Hepatocyte (in vitro differentiated cells): Measurements from ENCODE around the gene OBSL1. TPM values are rescaled to one million over a fixed set of nuclear protein-coding genes. Genes with fewer than 3 reads are reported as not detected.
A peak's percentile ranks its signal among the peaks of the same experiment; 100 is the strongest.

Source experiments
- DNase-seq: peaks from one replicate; pipeline ENCODE4 v3.0.0-alpha.2; 2016; ENCODE audit warnings: low spot score
- H2AFZ ChIP-seq: fragments of 200-600 bp; sonication (generic); 2 replicates; pipeline ENCODE4 v1.6.0; 2016; ENCODE audit warnings: antibody characterized with exemption, mild to moderate bottlenecking
- H3K27ac ChIP-seq: fragments of 200-600 bp; sonication (generic); 2 replicates; pipeline ENCODE4 v1.5.1; 2016; ENCODE audit warnings: mild to moderate bottlenecking
- H3K27me3 ChIP-seq: fragments of 200-600 bp; sonication (generic); 2 replicates; pipeline ENCODE4 v1.6.1; 2016
- H3K36me3 ChIP-seq: fragments of 200-600 bp; sonication (generic); replicated peaks from 2 replicates; pipeline ENCODE4 v1.5.1; 2016; ENCODE audit warnings: low read depth; ENCODE audit not compliant: insufficient read depth
- H3K4me1 ChIP-seq: fragments of 200-600 bp; sonication (generic); 2 replicates; pipeline ENCODE4 v1.5.1; 2016; ENCODE audit warnings: mild to moderate bottlenecking, moderate library complexity; ENCODE audit not compliant: insufficient read depth
- H3K4me2 ChIP-seq: fragments of 200-600 bp; sonication (generic); 2 replicates; pipeline ENCODE4 v1.6.0; 2016
- H3K4me3 ChIP-seq: fragments of 200-600 bp; sonication (generic); 2 replicates; pipeline ENCODE4 v1.5.1; 2016; ENCODE audit warnings: mild to moderate bottlenecking
- H3K79me2 ChIP-seq: fragments of 200-600 bp; sonication (generic); 2 replicates; pipeline ENCODE4 v1.6.0; 2017; ENCODE audit warnings: mild to moderate bottlenecking
- H3K9me2 ChIP-seq: fragments of 200-600 bp; sonication (generic); replicated peaks from 2 replicates; pipeline ENCODE4 v1.6.0; 2017; ENCODE audit warnings: mild to moderate bottlenecking; ENCODE audit not compliant: insufficient read depth
- H3K9me3 ChIP-seq: fragments of 200-600 bp; sonication (generic); 2 replicates; pipeline ENCODE4 v1.5.1; 2016; ENCODE audit warnings: low read depth, mild to moderate bottlenecking
- H4K20me1 ChIP-seq: fragments of 200-600 bp; sonication (generic); 2 replicates; pipeline ENCODE4 v1.6.0; 2016; ENCODE audit warnings: mild to moderate bottlenecking; ENCODE audit not compliant: insufficient read depth, poor library complexity, severe bottlenecking
- EZH2 ChIP-seq: fragments of 200-600 bp; sonication (generic); IDR thresholded peaks from 2 replicates; pipeline ENCODE4 v1.6.1; 2016; ENCODE audit warnings: antibody characterized with exemption, mild to moderate bottlenecking, borderline replicate concordance
- EZH2phosphoT487 ChIP-seq: fragments of 200-600 bp; sonication (generic); IDR thresholded peaks from one replicate; pipeline ENCODE4 v1.6.1; 2018; ENCODE audit warnings: antibody characterized with exemption, mild to moderate bottlenecking, low read depth, moderate library complexity; ENCODE audit not compliant: unreplicated experiment, severe bottlenecking
- WGBS: methylation state at CpG from one replicate; pipeline ENCODE4 v1.1.6; 2016; ENCODE audit warnings: low lambda C conversion rate; ENCODE audit errors: missing lambda C conversion rate; 5-methylcytosine and 5-hydroxymethylcytosine counted together
- polyA plus RNA-seq: library from polyadenylated mRNA; unstranded; fragments of >200 nt; fragmentation: Nextera tagmentation; extraction: Ambion mirVana; gene quantifications from 2 replicates; pipeline ENCODE4 v1.2.1, GENCODE V29; 2016
- total RNA-seq: library from RNA; depleted of rRNA; stranded (reverse); fragments of >200 nt; gene quantifications from 2 replicates; pipeline ENCODE4 v1.2.3, GENCODE V29; 2014
- TF ChIP-seq, protein P1 (sequence below): fragments of 200-600 bp; sonication (generic); IDR thresholded peaks from 2 replicates; pipeline ENCODE4 v1.5.1; 2016; ENCODE audit warnings: antibody characterized with exemption, mild to moderate bottlenecking; ENCODE audit not compliant: poor library complexity

The OBSL1 gene
- total and polyA plus RNA-seq, 2 experiments from 2014 or later, result 61.0 to 84.6 TPM

DNA sequence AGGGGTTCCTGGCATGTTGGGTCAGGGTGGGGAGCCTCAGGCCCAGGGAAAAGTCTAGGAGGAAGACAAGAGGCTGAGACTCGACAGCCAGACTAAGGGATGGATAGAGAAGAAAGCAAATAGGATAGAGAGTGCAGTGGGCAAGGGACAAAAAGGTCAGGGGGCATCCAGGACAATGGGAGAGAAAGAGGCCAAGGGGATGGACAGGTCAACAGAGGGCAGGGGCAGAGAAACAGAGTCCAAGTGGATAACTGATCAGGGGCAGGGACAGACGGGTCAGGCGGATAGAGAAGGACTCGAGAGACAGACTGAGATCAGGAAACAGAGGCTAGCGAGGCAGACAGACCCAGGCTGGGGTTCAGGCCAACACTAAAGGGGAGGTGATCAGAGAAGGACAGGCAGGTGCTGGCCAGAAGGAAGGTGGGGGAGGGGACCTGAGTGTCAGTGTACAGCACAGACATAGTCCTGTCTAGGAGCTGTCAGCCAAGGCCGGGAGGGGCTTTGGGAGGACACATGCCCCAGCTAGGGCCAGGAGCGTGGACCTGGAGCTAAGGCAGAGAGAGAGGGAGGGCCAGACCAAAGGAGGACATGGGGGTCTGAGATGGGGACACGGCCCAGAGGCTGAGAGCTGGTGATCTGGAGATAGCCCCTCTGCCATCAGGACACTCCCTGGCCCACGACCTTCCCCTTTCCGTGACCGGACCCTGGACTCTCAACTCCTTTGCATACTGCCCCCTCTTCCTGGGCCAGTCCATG, 44.8 kb downstream of the OBSL1 start:
- Histone ChIP-seq H3K4me1 (peaks cover 20% of the 10 kb centered on the region), H3K36me3 (no peaks in the 10 kb centered on the region), H2AFZ (no peak overlapping the region), H3K9me2 (no peaks in the 10 kb centered on the region), H3K27me3 (peaks cover 66% of the 10 kb centered on the region), H3K4me3 (no peak overlapping the region), H4K20me1 (no peaks in the 10 kb centered on the region), H3K9me3 (no peaks in the 10 kb centered on the region), H3K27ac (no peak overlapping the region), H3K4me2 (no peak overlapping the region), H3K79me2 (no peaks in the 10 kb centered on the region)
- no peak for DNase-seq
- WGBS, result 62% methylated on average over 9 of the region's 11 CpGs
- TF ChIP-seq, protein P1, sequence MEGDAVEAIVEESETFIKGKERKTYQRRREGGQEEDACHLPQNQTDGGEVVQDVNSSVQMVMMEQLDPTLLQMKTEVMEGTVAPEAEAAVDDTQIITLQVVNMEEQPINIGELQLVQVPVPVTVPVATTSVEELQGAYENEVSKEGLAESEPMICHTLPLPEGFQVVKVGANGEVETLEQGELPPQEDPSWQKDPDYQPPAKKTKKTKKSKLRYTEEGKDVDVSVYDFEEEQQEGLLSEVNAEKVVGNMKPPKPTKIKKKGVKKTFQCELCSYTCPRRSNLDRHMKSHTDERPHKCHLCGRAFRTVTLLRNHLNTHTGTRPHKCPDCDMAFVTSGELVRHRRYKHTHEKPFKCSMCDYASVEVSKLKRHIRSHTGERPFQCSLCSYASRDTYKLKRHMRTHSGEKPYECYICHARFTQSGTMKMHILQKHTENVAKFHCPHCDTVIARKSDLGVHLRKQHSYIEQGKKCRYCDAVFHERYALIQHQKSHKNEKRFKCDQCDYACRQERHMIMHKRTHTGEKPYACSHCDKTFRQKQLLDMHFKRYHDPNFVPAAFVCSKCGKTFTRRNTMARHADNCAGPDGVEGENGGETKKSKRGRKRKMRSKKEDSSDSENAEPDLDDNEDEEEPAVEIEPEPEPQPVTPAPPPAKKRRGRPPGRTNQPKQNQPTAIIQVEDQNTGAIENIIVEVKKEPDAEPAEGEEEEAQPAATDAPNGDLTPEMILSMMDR, result no peak
- TF ChIP-seq EZH2phosphoT487, result no peak
- TF ChIP-seq EZH2, result no peak

- no peak for TF ChIP-seq EZH2
- TF ChIP-seq EZH2phosphoT487, result no peak
- TF ChIP-seq, protein P1, result no peak
- H3K27me3 ChIP-seq, result peaks cover 66% of the 10 kb centered on the region
- 28% methylated on average over 9 of the region's 9 CpGs for WGBS
Observed at GRCh38 chr2:219525533-219526232, 45.7 kb downstream of the OBSL1 start.

GRCh38 chr2:219524817-219525216, 46.5 kb downstream of the OBSL1 start:
- H3K4me1 ChIP-seq, result peaks cover 26% of the 10 kb centered on the region
- H3K36me3 ChIP-seq, result no peaks in the 10 kb centered on the region
- no peak overlapping the region for H2AFZ ChIP-seq
- H3K27me3 ChIP-seq, result peaks cover 72% of the 10 kb centered on the region
- H3K79me2 ChIP-seq, result no peaks in the 10 kb centered on the region
- WGBS, result 100% methylated on average over 2 of the region's 2 CpGs
- H4K20me1 ChIP-seq, result no peaks in the 10 kb centered on the region
- no peak for DNase-seq
- H3K27ac ChIP-seq, result no peak overlapping the region
- no peaks in the 10 kb centered on the region for H3K9me2 ChIP-seq
- TF ChIP-seq EZH2, result no peak
- TF ChIP-seq, protein P1, result no peak
- no peak for TF ChIP-seq EZH2phosphoT487
- no peak overlapping the region for H3K4me2 ChIP-seq
- no peak overlapping the region for H3K4me3 ChIP-seq
- H3K9me3 ChIP-seq, result no peaks in the 10 kb centered on the region

More at GRCh38 chr2:219525533-219526232, 45.7 kb downstream of the OBSL1 start:
- H3K27ac ChIP-seq, result no peak overlapping the region
- H3K36me3 ChIP-seq, result no peaks in the 10 kb centered on the region
- no peak overlapping the region for H3K4me2 ChIP-seq
- H3K9me3 ChIP-seq, result no peaks in the 10 kb centered on the region
- H3K9me2 ChIP-seq, result no peaks in the 10 kb centered on the region
- peaks cover 26% of the 10 kb centered on the region for H3K4me1 ChIP-seq
- H3K79me2 ChIP-seq, result no peaks in the 10 kb centered on the region
- no peak overlapping the region for H2AFZ ChIP-seq
- H4K20me1 ChIP-seq, result no peaks in the 10 kb centered on the region
- peak; percentile 64 for DNase-seq
- no peak overlapping the region for H3K4me3 ChIP-seq
